GM03348 (cell line): ENCODE measurements around the gene PAQR8.
"Not testable (repeated sequence)": the region's sequence is repeated elsewhere in the genome, so short reads cannot be mapped to it uniquely, and the experiment has no call there.

ENCODE experiments used
- DNase-seq: peaks from one replicate; pipeline ENCODE4 v3.0.0; 2012; ENCODE audit warnings: low spot score

The PAQR8 gene

DNA sequence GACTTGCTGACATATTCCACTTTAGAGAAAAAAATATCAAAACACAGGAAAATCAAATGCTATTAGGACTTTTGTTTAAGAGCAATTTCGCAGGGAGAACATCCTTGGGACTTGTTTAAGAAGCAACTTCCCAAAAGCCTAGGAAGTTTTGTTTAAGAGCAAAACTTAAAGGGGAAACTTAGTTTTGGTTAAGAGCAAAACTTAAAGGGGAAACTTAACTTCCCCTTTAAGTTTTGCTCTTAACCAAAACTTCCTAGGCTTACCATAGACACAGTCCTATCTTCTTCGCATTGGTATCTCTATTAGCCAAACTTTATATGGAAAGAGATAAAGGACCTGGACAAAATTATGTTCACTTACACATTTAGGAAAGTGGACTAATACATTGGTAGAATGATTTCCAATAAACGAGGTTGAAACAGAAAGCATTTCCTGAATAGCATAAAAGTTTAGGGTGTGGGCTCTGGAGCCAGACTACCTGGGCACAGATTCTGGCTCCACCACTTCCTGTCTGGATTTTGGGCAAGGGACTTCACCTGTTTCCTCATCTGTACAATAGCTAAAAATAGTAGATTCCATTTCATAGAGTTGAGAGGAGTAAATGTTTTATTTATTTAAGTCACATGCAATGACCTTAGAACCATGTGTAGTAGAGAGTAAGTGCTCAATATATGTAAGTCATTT lies 15.7 kb downstream of the PAQR8 start:
- DNase-seq = no peak

DNA sequence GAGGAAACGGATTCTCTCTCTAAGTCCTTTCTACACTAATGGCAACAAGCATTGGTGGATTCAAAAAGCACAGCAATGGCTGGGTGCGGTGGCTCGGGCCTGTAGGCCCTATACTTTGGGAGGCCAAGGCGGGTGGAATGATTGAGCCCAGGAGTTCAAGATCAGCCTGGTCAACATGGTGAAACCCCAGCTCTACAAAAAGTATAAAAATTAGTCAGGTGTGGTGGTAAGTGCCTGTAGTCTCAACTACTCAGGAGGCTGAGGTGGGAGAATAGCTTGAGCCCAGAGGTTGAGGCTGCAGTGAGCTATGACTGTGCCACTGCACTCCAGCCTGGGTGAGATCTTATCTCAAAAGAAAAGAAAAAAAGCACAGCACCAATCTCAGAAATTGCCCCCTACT lies 19.3 kb downstream of the PAQR8 start:
- DNase-seq = no peak

DNA sequence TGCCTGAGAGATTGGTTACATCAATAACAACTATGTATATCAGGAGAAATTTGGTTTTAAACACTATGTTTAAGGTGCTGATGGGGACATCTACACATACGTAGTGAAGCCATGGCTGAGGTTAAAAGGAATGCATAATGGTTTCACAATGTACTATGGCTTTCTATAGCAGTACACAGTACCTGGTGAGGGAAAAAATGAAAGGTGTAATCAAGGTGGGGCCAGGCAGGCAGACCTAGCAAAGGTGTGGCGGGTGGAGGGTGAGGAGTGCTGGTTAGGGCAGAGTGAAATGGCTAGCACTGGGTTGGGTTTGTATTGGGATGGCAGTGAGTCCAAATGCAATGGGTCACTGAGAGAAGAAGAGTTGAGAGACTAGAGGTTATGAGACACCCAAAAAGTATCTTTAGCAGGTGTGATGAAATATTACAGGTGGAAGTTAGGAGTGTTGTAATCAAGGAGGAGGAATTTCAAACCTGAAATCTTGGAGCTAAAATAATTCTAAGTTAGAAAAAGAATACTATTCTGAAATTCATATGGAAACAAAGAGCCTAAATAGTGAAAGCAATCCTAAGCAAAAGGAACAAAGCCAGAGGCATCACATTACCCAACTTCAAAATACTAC lies 22.3 kb downstream of the PAQR8 start:
- no peak for DNase-seq

DNA sequence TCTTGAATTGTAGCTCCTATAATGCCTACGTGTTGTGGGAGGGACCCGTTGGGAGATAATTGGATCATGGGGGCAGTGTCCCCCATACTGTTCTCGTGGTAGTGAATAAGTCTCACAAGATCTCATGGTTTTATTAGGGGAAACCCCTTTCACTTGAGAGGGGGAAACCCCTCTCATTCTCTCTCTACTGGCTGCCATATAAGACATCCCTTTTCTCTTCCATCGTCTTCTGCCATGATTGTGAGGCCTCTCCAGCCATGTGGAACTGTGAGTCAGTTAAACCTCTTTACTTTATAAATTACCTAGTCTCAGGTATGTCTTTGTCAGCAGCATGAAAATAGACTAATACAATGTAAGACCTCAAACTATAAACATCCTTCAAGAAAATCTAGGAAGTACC lies 23.1 kb downstream of the PAQR8 start:
- no peak for DNase-seq

DNA sequence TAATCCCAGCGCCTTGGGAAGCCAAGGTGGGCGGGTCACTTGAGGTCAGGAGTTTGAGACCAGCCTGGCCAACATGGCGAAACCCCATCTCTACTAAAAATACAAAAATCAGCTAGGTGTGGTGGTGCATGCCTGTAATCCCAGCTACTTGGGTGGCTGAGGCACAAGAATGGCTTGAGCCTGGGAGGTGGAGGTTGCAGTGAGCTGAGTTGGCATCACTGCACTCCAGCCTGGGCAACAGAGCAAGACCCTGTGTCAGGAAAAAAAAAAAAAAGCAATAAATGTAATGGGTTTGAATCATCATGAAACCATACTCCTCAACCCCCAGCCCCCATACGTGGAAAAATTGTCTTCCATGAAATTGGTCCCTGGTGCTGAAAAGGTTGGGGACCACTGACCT lies 26.2 kb downstream of the PAQR8 start:
- DNase-seq = not testable (repeated sequence)

DNA sequence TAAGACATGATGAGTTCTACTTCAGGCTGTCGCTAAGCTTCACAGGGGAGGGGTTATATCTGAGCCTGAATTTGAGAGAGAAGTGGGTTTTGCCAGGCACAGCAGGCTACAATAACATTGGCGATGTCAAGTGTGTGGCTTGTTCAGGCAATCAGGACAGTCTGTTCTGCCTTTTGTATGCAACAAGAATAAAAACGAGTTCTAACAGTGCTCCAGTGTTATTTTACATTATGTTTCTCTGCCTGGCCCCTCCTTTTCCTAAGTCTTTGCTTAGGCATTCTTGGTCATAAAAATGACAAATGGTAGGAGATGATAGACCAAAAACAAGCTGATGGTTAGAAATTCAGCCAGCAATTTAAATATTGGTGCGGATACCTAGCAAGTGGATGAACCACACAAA lies 26.8 kb downstream of the PAQR8 start:
- no peak for DNase-seq

DNA sequence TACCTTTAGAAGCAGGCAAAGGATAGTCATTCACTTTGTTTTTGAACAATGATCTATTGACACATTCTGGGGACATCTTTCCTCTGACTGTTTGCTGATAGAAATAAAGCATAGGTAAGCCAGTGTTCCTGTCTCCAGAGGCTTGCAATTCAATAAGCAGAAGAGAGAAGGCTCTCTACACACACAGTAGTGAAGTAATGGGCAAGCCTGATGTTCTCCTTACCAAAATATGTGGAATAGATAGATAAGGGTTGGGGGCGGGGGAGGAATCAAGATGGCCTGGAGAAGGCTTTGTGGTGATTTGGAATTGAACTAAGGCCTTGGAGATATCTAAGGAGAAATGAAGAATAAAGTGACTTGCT lies 27.3 kb downstream of the PAQR8 start:
- no peak for DNase-seq

DNA sequence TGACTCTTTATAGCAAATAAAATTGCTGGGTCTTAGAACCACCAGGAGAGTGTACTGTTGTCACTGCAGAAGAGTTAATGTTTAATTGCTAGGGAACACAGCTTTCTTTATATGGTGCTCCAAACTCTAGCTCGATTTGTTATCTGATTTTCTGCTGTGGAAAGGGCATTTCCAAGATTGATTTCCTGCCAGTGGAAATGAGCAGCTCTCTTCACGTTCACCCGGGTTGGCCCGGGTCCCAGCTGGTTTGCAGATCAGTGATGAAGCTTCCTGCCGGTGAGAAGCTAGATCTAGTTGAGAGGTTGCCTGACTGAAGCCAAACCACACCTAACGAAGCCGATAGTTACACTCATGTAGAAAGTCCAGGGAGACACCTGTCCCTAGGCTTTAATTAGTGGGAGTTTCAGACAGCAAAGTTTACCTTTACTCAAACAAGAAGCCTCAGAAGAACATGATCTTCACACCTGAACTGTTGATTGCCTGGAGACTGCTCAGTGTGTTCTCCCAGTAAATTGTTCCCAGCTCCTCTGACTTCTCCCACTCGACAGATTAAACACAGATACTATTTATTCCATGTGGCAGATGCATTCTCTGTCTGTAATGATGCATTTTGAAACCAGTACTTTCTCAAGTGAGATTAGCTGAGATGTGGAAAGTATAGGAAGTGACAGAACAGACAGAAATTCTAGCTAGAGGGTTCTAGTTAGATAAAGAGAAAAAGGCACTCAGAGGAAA lies 27.8 kb downstream of the PAQR8 start:
- peak; percentile 19 for DNase-seq

DNA sequence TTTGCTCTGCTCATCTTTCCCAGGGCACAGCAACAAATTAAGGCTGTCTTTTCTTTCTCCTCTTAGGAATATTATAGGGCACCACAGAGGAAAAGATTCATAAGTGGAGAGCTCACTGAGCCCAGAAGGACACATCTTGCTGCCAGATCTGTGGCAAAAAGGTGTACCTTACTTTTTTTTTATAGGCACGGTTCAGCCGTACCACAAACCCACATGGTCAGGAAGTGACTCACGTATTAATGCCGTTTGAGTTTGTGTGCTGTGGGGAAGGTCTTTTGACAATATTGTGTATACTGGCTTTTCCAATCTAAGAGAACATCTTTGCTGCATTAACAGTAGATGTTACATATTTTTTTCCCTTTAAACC lies 28.4 kb downstream of the PAQR8 start:
- DNase-seq = peak; percentile 21

DNA sequence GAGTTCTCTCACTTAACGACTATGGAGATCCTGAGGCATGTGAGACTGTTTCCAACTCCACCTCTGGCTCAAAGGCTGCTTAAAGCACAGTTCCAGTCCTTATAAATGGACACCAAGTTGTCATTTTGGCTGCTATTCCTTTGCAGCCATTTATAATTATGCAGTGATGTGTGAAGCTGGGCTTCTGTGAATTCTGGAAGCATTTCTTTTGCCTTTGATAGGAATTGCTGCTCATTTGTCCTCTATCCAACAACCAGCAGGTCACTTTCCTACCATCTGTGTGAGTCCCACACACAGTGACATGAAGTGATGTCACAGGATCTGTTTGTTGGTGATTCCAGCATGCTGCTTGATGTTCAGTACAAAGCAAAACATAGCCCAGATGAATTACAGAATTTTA lies 29.6 kb downstream of the PAQR8 start:
- DNase-seq = no peak

DNA sequence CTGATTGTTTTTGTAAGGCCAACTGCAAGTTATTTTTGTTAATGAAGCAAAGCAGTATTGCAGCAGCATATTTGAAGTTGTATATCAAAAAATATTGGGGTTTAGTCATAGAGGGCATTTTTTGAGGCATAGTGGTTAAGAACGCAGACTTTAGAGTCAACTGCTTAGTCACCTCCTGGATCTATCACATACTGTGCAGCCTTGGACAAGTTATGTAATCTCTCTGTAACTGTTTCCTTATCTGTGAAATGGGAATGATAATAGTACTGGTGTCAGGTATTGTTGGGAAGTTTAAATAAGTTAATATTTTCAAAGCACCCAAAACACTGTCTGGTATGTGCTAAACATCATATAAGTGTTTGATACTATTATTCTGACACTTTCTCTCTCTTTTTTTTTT lies 31.0 kb downstream of the PAQR8 start:
- peak; percentile 51 for DNase-seq

DNA sequence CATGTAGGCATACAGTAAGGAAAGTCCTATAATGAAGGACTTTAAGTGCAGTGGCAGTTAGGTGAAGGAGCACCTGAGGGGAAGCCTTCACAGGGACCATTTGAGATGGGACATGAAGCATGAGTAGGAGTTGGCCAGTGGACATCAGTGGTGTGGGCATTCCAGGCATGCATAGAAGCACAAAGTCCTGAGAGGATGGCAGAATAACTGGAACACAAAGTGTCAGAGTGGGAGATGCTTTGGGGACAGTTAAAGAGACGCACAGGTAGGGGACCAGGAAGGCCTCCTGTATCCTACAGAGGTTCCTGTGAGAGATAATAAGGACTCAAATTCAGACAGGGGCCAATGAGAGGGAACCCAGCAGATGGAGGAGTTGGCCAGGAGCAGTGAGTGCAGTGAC lies 31.8 kb downstream of the PAQR8 start:
- DNase-seq = no peak

DNA sequence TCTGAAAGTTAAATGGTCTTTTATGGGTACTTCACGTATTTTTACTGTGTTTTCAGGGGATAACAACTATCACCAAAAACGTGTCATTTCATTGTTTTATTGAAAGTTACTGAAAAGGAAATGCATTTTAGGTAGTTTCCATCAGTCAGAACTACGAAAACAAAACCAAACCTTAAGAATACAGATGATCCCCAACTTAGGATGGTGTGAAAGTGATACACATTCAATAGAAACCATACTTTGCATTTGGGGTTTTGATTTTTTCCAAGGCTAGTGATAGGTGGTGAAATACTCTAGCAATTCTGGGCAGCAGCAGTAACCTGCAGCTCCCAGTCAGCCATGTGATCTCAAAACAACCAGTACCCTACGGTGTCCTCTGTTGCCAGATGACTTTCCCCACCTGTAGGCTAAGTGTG lies 32.3 kb downstream of the PAQR8 start:
- DNase-seq = no peak

DNA sequence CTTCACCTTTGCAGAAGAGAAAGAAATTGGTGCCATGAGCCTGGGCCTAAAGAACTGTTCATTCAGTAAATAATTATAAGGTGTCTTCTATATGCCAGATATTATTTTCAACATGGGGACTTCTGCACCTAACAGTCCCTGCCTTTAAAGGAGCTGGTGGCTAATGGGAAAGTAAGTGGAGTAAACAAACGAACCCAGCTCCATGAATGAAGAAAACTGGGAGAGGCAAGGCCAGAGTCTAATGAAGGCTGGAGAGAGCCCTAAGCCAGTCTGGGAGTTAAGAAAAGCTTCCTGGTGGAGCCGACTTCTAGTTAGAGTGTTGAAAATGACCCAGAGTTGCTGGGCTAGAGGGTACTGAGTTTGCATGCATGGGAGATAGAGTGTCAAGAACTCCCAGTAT lies 34.0 kb downstream of the PAQR8 start:
- no peak for DNase-seq

DNA sequence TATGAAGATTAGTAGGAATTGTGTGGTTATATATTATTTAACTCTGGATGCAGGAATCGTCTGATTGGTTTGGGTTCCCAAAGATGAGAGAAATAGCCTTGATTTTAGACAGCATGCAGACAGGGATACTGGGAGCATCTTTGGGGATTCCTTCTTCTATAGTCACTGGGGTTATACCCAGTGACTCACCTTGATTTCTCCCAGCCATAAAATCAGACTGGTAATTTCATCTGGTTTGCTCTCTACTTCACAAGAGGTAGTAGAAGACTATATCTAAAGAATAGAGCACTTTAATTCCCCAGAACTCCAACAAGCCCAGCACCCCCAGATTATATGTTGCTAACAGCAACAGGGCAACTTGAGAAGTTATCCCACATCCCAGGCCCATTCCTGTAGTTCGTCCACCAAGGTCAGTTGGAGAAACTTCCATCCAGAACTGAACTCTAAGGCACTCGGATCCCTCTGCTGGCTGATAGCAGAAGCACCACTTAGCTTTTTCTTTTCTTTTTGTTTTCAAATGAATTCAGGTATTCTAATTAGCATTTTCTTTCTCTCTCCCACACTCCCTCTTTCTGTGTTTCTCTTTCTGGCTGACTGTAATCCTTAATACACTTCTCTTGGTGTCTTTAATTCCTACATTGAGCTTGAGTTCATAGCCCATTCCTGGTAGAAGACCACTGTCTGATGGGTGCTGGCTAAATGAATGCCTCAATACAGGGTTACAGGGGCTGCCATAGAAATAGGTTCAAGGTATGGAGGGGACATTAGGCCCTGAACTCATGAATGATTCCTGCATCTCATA lies 37.8 kb downstream of the PAQR8 start:
- peak; percentile 74 for DNase-seq

DNA sequence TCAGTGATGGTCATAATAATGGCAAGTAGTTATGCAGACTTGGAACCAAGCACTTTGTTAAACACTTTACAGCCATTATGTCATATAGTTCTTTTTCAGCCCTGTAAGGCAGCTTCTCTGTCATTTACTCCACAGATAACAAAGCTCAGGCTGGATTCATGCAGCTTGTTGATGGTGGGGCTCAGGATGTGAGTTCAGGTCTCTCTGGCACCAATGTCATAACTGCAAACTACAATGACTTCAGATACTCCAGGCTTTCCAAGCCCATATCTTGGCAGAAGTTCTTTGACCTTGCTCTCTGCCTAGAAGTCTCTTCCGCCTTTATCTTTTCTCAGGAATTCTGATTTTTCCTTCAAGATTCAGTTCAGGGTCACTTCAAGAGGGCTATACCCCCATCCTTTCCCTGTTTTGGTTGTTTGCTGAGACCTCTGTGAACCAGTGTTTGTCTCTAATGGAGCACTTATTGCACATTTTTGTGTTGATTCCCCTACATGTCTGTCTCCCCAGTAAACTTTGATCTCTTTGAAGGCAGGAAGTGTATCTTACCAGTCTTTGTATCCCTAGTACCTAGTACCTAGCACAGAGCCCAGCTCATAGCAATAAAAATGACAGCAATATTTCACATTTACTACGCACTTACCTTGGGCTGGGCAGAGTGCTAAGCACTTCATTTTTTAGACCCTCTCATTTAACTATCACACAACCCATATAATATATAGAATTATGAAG lies 38.5 kb downstream of the PAQR8 start:
- DNase-seq = no peak

DNA sequence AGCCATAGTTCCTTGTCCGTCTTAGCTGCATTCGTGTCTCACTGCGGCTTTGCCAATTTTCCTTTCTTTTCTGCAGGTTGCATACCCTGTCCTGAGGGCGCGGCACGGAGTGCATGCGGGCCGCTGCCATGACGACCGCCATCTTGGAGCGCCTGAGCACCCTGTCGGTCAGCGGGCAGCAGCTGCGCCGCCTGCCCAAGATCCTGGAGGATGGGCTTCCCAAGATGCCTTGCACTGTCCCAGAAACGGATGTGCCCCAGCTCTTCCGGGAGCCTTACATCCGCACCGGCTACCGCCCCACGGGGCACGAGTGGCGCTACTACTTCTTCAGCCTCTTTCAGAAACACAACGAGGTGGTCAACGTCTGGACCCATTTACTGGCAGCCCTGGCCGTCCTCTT lies 41.1 kb downstream of the PAQR8 start:
- no peak for DNase-seq

DNA sequence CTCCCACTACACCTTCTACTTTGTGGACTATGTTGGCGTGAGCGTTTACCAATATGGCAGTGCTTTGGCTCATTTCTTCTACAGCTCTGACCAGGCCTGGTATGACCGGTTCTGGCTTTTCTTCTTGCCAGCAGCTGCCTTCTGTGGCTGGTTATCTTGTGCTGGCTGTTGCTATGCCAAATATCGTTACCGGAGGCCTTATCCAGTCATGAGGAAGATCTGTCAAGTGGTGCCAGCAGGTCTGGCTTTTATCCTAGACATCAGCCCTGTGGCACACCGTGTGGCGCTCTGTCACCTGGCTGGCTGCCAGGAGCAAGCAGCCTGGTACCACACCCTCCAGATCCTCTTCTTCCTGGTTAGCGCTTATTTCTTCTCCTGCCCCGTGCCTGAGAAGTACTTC lies 41.7 kb downstream of the PAQR8 start:
- no peak for DNase-seq

DNA sequence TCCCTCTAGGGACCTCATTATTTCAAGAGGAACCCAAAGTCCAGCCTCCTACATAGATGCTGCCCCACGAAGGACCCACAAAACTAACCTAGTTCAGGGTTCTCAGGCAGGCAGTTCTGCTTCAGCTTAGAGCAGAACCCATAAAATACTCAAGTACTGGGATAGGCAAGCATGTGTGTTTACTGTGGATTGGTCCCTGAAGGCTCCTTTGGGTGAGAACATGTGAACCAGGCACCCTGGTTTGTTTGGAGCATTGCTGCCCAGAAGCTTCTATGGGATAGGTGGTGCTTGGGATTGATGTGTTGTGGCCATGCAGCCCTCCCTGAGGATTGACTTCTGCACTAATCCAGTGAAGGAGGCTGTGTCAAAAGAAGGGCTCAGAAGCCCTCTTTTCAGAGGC lies 43.3 kb downstream of the PAQR8 start:
- DNase-seq = no peak

DNA sequence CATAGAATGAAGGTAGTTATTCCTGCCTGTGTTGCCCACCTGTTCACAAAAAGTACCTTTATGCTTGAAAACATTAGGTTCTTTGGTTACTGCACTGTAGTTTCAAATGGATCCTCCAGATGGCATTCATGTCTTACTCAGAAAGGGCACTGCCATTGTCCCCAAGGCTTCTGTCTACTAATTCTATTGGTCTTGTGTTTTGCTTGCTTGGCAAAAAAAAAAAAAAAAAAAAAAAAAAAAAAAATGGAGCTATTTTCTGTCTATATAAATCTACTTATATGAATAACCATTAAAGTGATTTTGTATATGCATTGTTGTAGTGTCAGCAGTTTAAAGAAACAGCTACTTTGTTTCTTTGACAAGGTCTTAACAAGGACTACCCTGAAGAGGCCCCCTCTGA lies 45.5 kb downstream of the PAQR8 start:
- DNase-seq = peak; percentile 59

DNA sequence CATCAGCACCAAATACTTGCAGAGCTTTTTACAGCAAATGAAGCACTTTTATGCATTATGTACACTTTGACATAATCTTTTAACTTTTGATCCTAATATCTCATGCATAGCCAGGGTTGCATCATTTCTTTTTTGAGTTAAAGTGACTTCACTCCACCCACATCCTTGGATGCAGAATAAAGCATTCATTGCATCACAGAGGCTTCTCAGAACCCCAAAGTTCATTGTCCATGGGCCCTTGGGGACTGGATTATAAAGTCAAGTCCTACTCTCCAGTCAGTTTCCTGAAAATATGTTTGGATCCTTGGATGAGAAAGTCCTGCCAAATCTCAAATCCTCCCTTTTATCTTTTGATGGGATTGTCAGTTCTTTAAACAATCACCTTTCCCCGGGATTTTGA lies 47.5 kb downstream of the PAQR8 start:
- DNase-seq = no peak

DNA sequence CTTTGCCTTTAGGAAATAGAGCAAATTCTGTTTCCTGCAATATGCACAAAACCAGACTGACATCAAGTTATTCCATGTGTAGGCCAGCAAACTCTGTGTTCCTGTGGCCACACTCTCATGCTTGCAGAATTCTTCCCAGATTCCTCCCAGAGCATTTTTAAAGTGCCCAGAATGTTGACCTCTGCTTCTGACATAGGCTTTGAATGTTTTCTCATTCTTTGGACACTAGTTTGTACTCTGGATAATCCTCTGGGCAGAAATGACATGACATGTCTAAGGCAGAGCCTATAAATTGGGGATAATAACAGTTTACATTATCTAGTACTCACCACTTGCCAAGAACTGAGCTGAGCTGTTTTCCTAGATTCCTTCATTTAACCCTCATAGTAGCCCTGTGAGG lies 49.0 kb downstream of the PAQR8 start:
- no peak for DNase-seq
